SJCRH30 (cell line): ENCODE measurements around the gene CNTN4. TPM values are rescaled to one million over a fixed set of nuclear protein-coding genes. Genes with fewer than 3 reads are reported as not detected.

Source experiments
- DNase-seq, 2 experiments: peaks; one replicate each; pipeline ENCODE4 v3.0.0-alpha.2; 2015 to 2020
- H3K27ac ChIP-seq: fragments of 250-450 bp; sonication (Bioruptor Pico); 2 replicates; pipeline ENCODE4 v1.5.1; 2020; ENCODE audit warnings: mild to moderate bottlenecking, moderate library complexity
- H3K27me3 ChIP-seq: fragments of 250-450 bp; sonication (Bioruptor Pico); 2 replicates; pipeline ENCODE4 v1.5.1; 2020; ENCODE audit warnings: mild to moderate bottlenecking, moderate library complexity
- H3K36me3 ChIP-seq: fragments of 250-450 bp; sonication (Bioruptor Pico); 2 replicates; pipeline ENCODE4 v1.5.1; 2020; ENCODE audit warnings: mild to moderate bottlenecking, moderate library complexity
- H3K4me1 ChIP-seq: fragments of 250-450 bp; sonication (Bioruptor Pico); 2 replicates; pipeline ENCODE4 v1.5.1; 2020; ENCODE audit warnings: mild to moderate bottlenecking, moderate library complexity
- H3K4me3 ChIP-seq: fragments of 250-450 bp; sonication (Bioruptor Pico); 2 replicates; pipeline ENCODE4 v1.5.1; 2020; ENCODE audit warnings: mild to moderate bottlenecking, moderate library complexity
- H3K9me3 ChIP-seq: fragments of 250-450 bp; sonication (Bioruptor Pico); replicated peaks from 2 replicates; pipeline ENCODE4 v1.5.1; 2020; ENCODE audit warnings: mild to moderate bottlenecking, moderate library complexity
- total RNA-seq: library from RNA; depleted of rRNA; stranded (reverse); fragments of >200 nt; shearing (Covaris generic); gene quantifications from 2 replicates; pipeline ENCODE4 v1.2.3, GENCODE V29; 2014

The CNTN4 gene
- total RNA-seq, 1 experiment from 2014 or later, result 7.6 TPM

GRCh38 chr3:2110597-2111117 lies 12.0 kb downstream of the CNTN4 start:
- Histone ChIP-seq H3K9me3 (no peaks in the 10 kb centered on the region), H3K27me3 (no peaks in the 10 kb centered on the region), H3K4me3 (no peak overlapping the region), H3K36me3 (no peaks in the 10 kb centered on the region), H3K27ac (no peak overlapping the region), H3K4me1 (no peaks in the 10 kb centered on the region)
- DNase-seq, result no peak

GRCh38 chr3:2114617-2115275 lies 16.1 kb downstream of the CNTN4 start:
- Histone ChIP-seq H3K27ac (no peak overlapping the region), H3K4me3 (no peak overlapping the region), H3K9me3 (no peaks in the 10 kb centered on the region), H3K4me1 (no peaks in the 10 kb centered on the region), H3K36me3 (no peaks in the 10 kb centered on the region), H3K27me3 (no peaks in the 10 kb centered on the region)
- DNase-seq, result no peak

- H3K27ac ChIP-seq, result no peak overlapping the region
- H3K4me1 ChIP-seq, result no peaks in the 10 kb centered on the region
These were observed 32.1 kb downstream of the CNTN4 start for GRCh38 chr3:2130726-2131125.

GRCh38 chr3:2133146-2133545 lies 34.5 kb downstream of the CNTN4 start:
- H3K36me3 ChIP-seq, result no peaks in the 10 kb centered on the region
- no peak overlapping the region for H3K4me3 ChIP-seq
- no peak overlapping the region for H3K27ac ChIP-seq
- no peak for DNase-seq
- no peaks in the 10 kb centered on the region for H3K9me3 ChIP-seq
- H3K27me3 ChIP-seq, result no peaks in the 10 kb centered on the region
- H3K4me1 ChIP-seq, result no peaks in the 10 kb centered on the region

More at GRCh38 chr3:2130726-2131125, 32.1 kb downstream of the CNTN4 start:
- H3K9me3 ChIP-seq, result no peaks in the 10 kb centered on the region
- DNase-seq, result no peak
- no peaks in the 10 kb centered on the region for H3K36me3 ChIP-seq
- H3K27me3 ChIP-seq, result no peaks in the 10 kb centered on the region
- H3K4me3 ChIP-seq, result no peak overlapping the region

GRCh38 chr3:2137651-2138050 lies 39.0 kb downstream of the CNTN4 start:
- H3K4me3 ChIP-seq, result no peak overlapping the region
- no peaks in the 10 kb centered on the region for H3K4me1 ChIP-seq
- no peak overlapping the region for H3K27ac ChIP-seq
- no peak for DNase-seq
- H3K27me3 ChIP-seq, result no peaks in the 10 kb centered on the region
- no peaks in the 10 kb centered on the region for H3K9me3 ChIP-seq
- H3K36me3 ChIP-seq, result no peaks in the 10 kb centered on the region

- H3K9me3 ChIP-seq, result no peaks in the 10 kb centered on the region
- H3K4me3 ChIP-seq, result no peak overlapping the region
- H3K27me3 ChIP-seq, result no peaks in the 10 kb centered on the region
- H3K4me1 ChIP-seq, result no peaks in the 10 kb centered on the region
- H3K36me3 ChIP-seq, result no peaks in the 10 kb centered on the region
- no peak overlapping the region for H3K27ac ChIP-seq
- DNase-seq, result no peak
These were observed 42.8 kb downstream of the CNTN4 start for GRCh38 chr3:2141482-2141881.

GRCh38 chr3:2148561-2149340 lies 50.1 kb downstream of the CNTN4 start:
- no peak overlapping the region for H3K27ac ChIP-seq
- no peaks in the 10 kb centered on the region for H3K36me3 ChIP-seq
- H3K4me1 ChIP-seq, result no peaks in the 10 kb centered on the region

GRCh38 chr3:2153053-2153452 lies 54.4 kb downstream of the CNTN4 start:
- Histone ChIP-seq H3K36me3 (no peaks in the 10 kb centered on the region), H3K9me3 (no peaks in the 10 kb centered on the region), H3K4me1 (no peaks in the 10 kb centered on the region), H3K4me3 (no peak overlapping the region), H3K27ac (no peak overlapping the region), H3K27me3 (no peaks in the 10 kb centered on the region)
- DNase-seq, result no peak

More at GRCh38 chr3:2148561-2149340, 50.1 kb downstream of the CNTN4 start:
- no peaks in the 10 kb centered on the region for H3K27me3 ChIP-seq
- DNase-seq, result no peak
- no peaks in the 10 kb centered on the region for H3K9me3 ChIP-seq
- no peak overlapping the region for H3K4me3 ChIP-seq

- Histone ChIP-seq H3K27me3 (no peaks in the 10 kb centered on the region), H3K4me3 (no peak overlapping the region), H3K9me3 (no peaks in the 10 kb centered on the region), H3K4me1 (no peaks in the 10 kb centered on the region), H3K27ac (no peak overlapping the region), H3K36me3 (no peaks in the 10 kb centered on the region)
- no peak for DNase-seq
These were observed 54.9 kb downstream of the CNTN4 start for GRCh38 chr3:2153547-2153946.

GRCh38 chr3:2154621-2155020 lies 56.0 kb downstream of the CNTN4 start:
- no peak for DNase-seq
- Histone ChIP-seq H3K27ac (no peak overlapping the region), H3K27me3 (no peaks in the 10 kb centered on the region), H3K4me1 (no peaks in the 10 kb centered on the region), H3K36me3 (no peaks in the 10 kb centered on the region), H3K9me3 (no peaks in the 10 kb centered on the region), H3K4me3 (no peak overlapping the region)

GRCh38 chr3:2156244-2156847 lies 57.7 kb downstream of the CNTN4 start:
- H3K9me3 ChIP-seq, result no peaks in the 10 kb centered on the region
- H3K27me3 ChIP-seq, result no peaks in the 10 kb centered on the region
- H3K36me3 ChIP-seq, result no peaks in the 10 kb centered on the region
- H3K4me3 ChIP-seq, result no peak overlapping the region
- H3K4me1 ChIP-seq, result no peaks in the 10 kb centered on the region
- no peak overlapping the region for H3K27ac ChIP-seq
- DNase-seq, result peak; percentile 2 to 34

- no peak overlapping the region for H3K4me3 ChIP-seq
- no peak overlapping the region for H3K27ac ChIP-seq
- no peak for DNase-seq
- no peaks in the 10 kb centered on the region for H3K36me3 ChIP-seq
- no peaks in the 10 kb centered on the region for H3K4me1 ChIP-seq
- H3K9me3 ChIP-seq, result no peaks in the 10 kb centered on the region
- H3K27me3 ChIP-seq, result no peaks in the 10 kb centered on the region
These were observed 60.2 kb downstream of the CNTN4 start for GRCh38 chr3:2158828-2159227.

GRCh38 chr3:2166552-2166951 lies 67.9 kb downstream of the CNTN4 start:
- H3K9me3 ChIP-seq, result no peaks in the 10 kb centered on the region
- no peaks in the 10 kb centered on the region for H3K4me1 ChIP-seq
- H3K36me3 ChIP-seq, result no peaks in the 10 kb centered on the region
- DNase-seq, result peak in 1 of 2 experiments; percentile 17
- no peaks in the 10 kb centered on the region for H3K27me3 ChIP-seq
- no peak overlapping the region for H3K27ac ChIP-seq
- no peak overlapping the region for H3K4me3 ChIP-seq

GRCh38 chr3:2172561-2173171 lies 74.0 kb downstream of the CNTN4 start:
- H3K36me3 ChIP-seq, result no peaks in the 10 kb centered on the region
- H3K9me3 ChIP-seq, result no peaks in the 10 kb centered on the region
- H3K27ac ChIP-seq, result no peak overlapping the region
- H3K4me1 ChIP-seq, result no peaks in the 10 kb centered on the region
- H3K4me3 ChIP-seq, result no peak overlapping the region
- no peak for DNase-seq
- H3K27me3 ChIP-seq, result no peaks in the 10 kb centered on the region

GRCh38 chr3:2180634-2181033 lies 82.0 kb downstream of the CNTN4 start:
- no peaks in the 10 kb centered on the region for H3K4me1 ChIP-seq

More at GRCh38 chr3:2180634-2181033, 82.0 kb downstream of the CNTN4 start:
- Histone ChIP-seq H3K4me3 (no peak overlapping the region), H3K36me3 (no peaks in the 10 kb centered on the region), H3K27ac (no peak overlapping the region), H3K9me3 (no peaks in the 10 kb centered on the region), H3K27me3 (no peaks in the 10 kb centered on the region)
- no peak for DNase-seq
